Lower lobe of right lung (tissue), 2 donors: ENCODE results near the gene TMEM147. TPM values are rescaled to one million over a fixed set of nuclear protein-coding genes. Genes with fewer than 3 reads are reported as not detected.

ENCODE experiments used
- ATAC-seq, 2 donors: fragments of 200-7000 bp; cut with Tn5 transposase; one replicate each; pipeline ENCODE4 v1.9.1; 2020 to 2022; ENCODE audit warnings: mild to moderate bottlenecking in 2 of 2, moderate library complexity in 2 of 2
- DNase-seq: peaks from one replicate; pipeline ENCODE4 v3.0.0-alpha.2; 2020
- H3K27ac ChIP-seq: fragments of 200-600 bp; one replicate; pipeline ENCODE4 v1.8.0; 2022
- H3K27me3 ChIP-seq: fragments of 200-600 bp; one replicate; pipeline ENCODE4 v1.8.0; 2022; ENCODE audit warnings: low read depth
- H3K36me3 ChIP-seq: fragments of 200-600 bp; one replicate; pipeline ENCODE4 v1.8.0; 2022; ENCODE audit warnings: mild to moderate bottlenecking
- H3K4me1 ChIP-seq: fragments of 200-600 bp; one replicate; pipeline ENCODE4 v1.8.0; 2022
- H3K4me3 ChIP-seq: fragments of 200-600 bp; one replicate; pipeline ENCODE4 v1.8.0; 2022; ENCODE audit warnings: mild to moderate bottlenecking
- H3K9me3 ChIP-seq: fragments of 200-600 bp; one replicate; pipeline ENCODE4 v1.8.0; 2022
- CTCF ChIP-seq: fragments of 200-600 bp; IDR thresholded peaks from one replicate; pipeline ENCODE4 v1.8.0; 2022; ENCODE audit warnings: antibody characterized with exemption, mild to moderate bottlenecking
- intact Hi-C: fragments of 100-400 bp; cut with DNase I; formaldehyde crosslinking; loops from one replicate; pipeline ENCODE4 v1.11.0; 2022
- total RNA-seq: library from RNA; stranded (reverse); fragmentation: NEBNext Ultra II Directional; extraction: Animal tissue kit (Norgen Biotek cat#: 25700); gene quantifications from one replicate; pipeline ENCODE4 v1.2.1, GENCODE V29; 2021
- donor health status: DM: no; HTN: yes; CAD: no; lungs with severe emphysema.

Gene TMEM147
- total RNA-seq, 1 donor from 2014 or later, result 81.6 TPM

- DNase-seq (no peak), ATAC-seq (no peak)
- Histone ChIP-seq H3K9me3 (no peaks in the 10 kb centered on the region), H3K4me1 (no peaks in the 10 kb centered on the region), H3K36me3 (no peaks in the 10 kb centered on the region), H3K27ac (no peak overlapping the region), H3K4me3 (no peak overlapping the region), H3K27me3 (peaks cover 12% of the 10 kb centered on the region)
- intact Hi-C loops, result no loop called here
- no peak for TF ChIP-seq CTCF
Observed at GRCh38 chr19:35595928-35596327, 50.5 kb downstream of the TMEM147 start.

- no peak for TF ChIP-seq CTCF
- intact Hi-C loops, result no loop called here
- no peaks in the 10 kb centered on the region for H3K9me3 ChIP-seq
- H3K4me1 ChIP-seq, result no peaks in the 10 kb centered on the region
- DNase-seq (no peak), ATAC-seq (no peak)
- H3K27ac ChIP-seq, result no peak overlapping the region
- H3K36me3 ChIP-seq, result no peaks in the 10 kb centered on the region
- H3K27me3 ChIP-seq, result peaks cover 12% of the 10 kb centered on the region
- H3K4me3 ChIP-seq, result no peak overlapping the region
Observed at GRCh38 chr19:35596366-35596999, 51.1 kb downstream of the TMEM147 start.

Other genes with a start within 250 kb of the TMEM147 start
- gene CD22, start 216.4 kb upstream of the TMEM147 start, total RNA-seq, result 19.1 TPM
- not detected for gene FFAR1, start 197.7 kb upstream of the TMEM147 start, total RNA-seq
- not detected for gene FFAR3, start 187.2 kb upstream of the TMEM147 start, total RNA-seq
- not detected for gene GPR42, start 174.6 kb upstream of the TMEM147 start, total RNA-seq
- 4.7 TPM for gene FFAR2, start 97.4 kb upstream of the TMEM147 start, total RNA-seq
- 0.89 TPM for gene KRTDAP, start 55.2 kb upstream of the TMEM147 start, total RNA-seq
- 70.7 TPM for gene DMKN, start 32.0 kb upstream of the TMEM147 start, total RNA-seq
- not detected for gene SBSN, start 17.3 kb upstream of the TMEM147 start, total RNA-seq
- gene GAPDHS, start 12.2 kb upstream of the TMEM147 start, total RNA-seq, result not detected
- gene ATP4A, start 18.0 kb downstream of the TMEM147 start, total RNA-seq, result not detected
- gene PMIS2, start 40.5 kb downstream of the TMEM147 start, total RNA-seq, result not detected
- 9.1 TPM for gene HAUS5, start 67.1 kb downstream of the TMEM147 start, total RNA-seq
- 56.1 TPM for gene RBM42, start 83.4 kb downstream of the TMEM147 start, total RNA-seq
- gene ETV2, start 96.1 kb downstream of the TMEM147 start, total RNA-seq, result 1.1 TPM
- gene COX6B1, start 102.7 kb downstream of the TMEM147 start, total RNA-seq, result 267 TPM
- not detected for gene UPK1A, start 120.9 kb downstream of the TMEM147 start, total RNA-seq
- 0.21 TPM for gene ZBTB32, start 158.9 kb downstream of the TMEM147 start, total RNA-seq
- 37.2 TPM for gene KMT2B, start 172.4 kb downstream of the TMEM147 start, total RNA-seq
- 17.1 TPM for gene IGFLR1, start 196.8 kb downstream of the TMEM147 start, total RNA-seq
- 20.3 TPM for gene U2AF1L4, start 199.8 kb downstream of the TMEM147 start, total RNA-seq
- gene PSENEN, start 200.0 kb downstream of the TMEM147 start, total RNA-seq, result 60.0 TPM
- gene LIN37, start 202.9 kb downstream of the TMEM147 start, total RNA-seq, result 7.2 TPM
- gene HSPB6, start 211.4 kb downstream of the TMEM147 start, total RNA-seq, result 29.4 TPM
- 20.8 TPM for gene PROSER3, start 212.6 kb downstream of the TMEM147 start, total RNA-seq
- 13.1 TPM for gene ARHGAP33, start 229.9 kb downstream of the TMEM147 start, total RNA-seq